Activated gamma-delta T cell treated with anti-CD3 and anti-CD28 coated beads, Interleukin-2, amount 50 U/mL, for 16 hours (primary cell): ENCODE results near the gene KANSL1.

Experiments
- DNase-seq: peaks from one replicate; pipeline ENCODE4 v3.0.0-alpha.2; 2020; ENCODE audit warnings: low read depth

KANSL1 gene

GRCh38 chr17:46166692-46167249 is 26.5 kb downstream of the KANSL1 start:
- DNase-seq = no peak

DNA sequence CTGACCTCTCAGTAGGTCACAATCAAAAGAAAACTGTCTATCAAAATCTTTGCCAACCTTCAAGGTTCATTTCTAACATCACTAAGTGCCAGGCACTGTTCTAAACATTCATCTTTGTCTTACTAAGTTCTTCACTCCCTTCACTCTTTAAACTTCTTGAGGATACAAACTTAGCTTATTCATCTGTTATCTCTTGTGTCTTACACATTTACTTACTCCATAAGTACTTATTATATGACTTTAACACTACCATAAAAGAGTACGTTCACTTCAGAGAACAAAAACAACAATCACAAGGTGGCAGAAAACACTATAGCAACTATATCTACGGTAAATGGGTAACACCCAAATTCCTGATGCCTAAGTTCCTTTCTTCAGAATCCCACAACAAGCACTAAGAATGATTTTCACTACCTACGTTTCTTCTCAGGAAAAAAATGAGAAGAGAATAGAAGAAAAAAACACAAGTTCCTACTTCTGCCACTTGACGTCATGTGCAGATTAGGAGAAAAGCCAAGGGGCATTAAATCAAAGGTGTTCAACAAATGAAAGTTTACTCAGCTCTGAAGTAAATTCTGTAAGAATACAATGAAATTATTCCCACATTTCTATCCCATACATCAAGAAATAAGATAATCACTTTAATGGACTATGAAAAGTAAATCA is 29.2 kb downstream of the KANSL1 start:
- no peak for DNase-seq

DNA sequence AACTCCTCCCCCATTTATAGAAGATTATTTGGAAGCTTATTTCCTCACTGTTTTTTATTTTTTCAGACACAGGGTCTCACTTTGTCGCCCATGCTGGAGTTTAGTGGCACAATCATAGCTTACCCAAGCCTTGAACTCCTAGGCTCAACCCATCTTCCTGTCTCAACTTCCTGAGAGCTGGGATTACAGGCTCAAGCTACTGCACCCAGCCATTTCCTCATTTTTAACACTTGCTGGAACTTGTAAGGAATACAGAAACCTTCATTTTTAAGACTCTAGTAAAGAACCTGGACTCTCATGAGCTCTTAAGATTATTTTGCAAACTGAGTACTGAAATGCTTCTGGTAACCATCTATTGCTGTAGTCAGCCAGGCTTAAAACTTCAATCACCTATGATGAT is 29.9 kb downstream of the KANSL1 start:
- no peak for DNase-seq

DNA sequence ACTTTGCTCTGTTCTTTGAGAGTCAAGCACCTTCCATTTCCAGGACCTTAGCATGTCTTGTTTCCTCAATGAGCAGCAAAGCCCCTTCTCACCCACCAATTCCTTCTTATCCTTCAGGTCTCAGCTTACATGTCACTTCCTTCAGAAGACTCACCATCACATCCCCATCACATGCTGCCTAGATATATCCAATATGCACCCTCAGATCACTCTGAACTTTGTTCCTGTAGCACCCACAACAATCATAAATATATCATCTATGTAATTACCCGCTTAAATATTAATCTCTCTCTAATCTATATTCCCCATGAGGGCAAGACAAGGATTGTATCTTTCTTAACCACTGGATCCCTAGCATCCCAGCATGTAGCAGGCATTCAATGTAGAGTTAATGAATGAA is 30.4 kb downstream of the KANSL1 start:
- no peak for DNase-seq

DNA sequence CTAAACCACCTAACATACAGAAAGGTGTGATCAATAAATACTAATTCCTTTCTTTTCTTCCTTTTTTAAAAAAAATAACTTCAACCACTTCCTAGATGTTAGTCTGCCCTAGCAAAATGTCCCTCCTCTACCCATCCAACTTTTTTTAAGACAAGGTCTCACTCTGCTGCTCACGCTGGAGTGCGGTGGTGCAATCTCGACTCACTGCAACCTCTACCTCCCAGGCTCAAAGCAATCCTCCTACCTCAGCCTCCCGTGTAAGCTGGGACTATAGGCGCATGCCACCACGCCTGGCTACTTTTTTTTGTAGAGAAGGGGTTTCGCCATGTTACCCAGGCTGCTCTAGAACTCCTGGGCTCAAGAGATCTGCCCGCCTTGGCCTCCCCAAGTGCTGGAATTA is 33.1 kb downstream of the KANSL1 start:
- DNase-seq = no peak

- DNase-seq = no peak
Observed at GRCh38 chr17:46159686-46160085, 33.5 kb downstream of the KANSL1 start.

DNA sequence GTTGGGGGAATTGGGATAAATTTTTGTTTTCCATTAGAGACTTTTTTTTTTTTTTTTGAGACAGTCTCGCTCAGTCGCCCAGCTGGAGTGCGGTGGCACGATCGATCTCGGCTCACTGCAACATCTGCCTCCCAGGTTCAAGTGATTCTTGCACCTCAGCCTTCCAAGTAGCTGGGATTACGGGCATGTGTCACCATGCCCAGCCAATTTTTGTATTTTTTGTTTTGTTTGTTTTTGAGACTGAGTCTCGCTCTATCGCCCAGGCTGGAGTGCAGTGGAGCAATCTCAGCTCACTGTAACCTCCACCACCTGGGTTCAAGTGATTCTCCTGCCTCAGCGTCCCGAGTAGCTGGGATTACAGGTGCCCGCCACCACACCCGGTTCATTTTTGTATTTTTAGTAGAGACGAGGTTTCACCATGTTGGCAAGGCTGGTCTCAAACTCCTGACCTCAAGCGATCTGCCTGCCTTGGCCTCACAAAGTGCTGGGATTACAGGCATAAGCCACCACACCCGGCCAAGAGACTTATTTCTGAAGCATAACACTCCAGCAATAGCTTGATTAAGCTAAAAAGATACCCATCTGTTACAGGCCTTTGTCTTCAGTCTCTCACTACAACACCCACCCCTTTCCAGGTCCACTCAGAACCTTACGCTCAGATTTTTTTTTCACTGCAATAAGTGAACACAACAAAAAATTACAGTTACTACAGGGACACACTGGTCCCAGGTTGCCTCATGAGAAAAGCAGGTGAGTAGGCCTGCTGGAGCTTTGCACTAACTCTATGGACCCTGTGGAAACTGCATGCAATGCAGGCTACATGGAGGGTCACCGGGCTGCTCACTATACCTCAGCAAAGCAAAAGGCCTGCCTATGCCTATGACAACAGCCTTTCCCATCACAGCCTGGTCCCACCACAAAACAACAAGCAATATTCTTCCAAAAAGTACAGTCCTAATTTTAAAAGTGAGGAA is 34.6 kb downstream of the KANSL1 start:
- no peak for DNase-seq

- DNase-seq = no peak
Observed at GRCh38 chr17:46157443-46158062, 35.7 kb downstream of the KANSL1 start.

DNA sequence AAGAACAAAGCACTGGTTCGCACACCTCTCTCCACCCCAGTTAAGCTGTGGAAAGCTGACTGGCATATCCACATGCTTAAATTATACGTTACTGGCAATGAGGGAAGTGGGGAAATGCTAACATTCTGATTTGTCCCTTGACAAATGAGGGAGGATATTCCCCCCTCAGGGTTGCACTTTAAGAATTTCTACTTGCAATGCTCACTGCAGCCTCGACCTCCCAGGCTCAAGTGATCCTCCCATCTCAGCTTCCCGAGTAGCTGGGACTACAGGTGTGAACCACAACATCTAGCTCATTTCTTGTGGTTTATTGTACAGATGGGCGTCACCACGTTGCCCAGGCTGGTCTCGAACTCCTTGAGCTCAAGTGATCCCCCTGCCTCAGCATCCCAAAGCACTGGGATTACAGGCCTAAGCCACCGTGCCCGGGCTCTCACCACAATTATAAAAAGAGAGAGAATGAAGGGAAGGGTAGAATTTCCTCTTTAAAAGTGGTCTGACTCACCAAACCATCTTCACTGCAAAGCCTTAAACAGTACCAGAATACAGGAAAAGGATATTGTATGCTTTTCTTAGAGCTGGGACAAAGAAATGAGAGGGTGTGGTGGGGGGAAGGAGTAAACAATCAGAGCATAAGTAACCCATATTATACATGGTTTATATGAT is 38.9 kb downstream of the KANSL1 start:
- no peak for DNase-seq

- no peak for DNase-seq
Observed at GRCh38 chr17:46152423-46152822, 40.8 kb downstream of the KANSL1 start.

DNA sequence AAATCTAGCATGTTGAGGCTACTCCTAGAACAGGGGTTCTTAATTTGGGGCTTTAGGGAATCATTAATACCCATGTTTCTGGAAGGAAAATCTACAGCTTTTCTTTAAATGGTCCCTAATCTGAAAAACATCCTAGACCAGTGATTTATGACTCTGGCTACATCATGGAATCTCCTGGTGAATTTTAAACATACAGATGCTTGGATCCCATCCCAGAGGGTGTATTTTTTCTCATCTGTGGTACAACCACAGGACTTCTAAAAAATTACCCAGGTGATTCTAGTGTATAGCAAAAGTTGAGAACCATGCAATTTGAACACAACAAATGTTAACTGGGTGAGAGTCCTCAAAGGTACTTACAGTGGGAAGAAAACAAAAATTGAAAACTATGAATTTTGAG is 41.5 kb downstream of the KANSL1 start:
- DNase-seq = no peak

DNA sequence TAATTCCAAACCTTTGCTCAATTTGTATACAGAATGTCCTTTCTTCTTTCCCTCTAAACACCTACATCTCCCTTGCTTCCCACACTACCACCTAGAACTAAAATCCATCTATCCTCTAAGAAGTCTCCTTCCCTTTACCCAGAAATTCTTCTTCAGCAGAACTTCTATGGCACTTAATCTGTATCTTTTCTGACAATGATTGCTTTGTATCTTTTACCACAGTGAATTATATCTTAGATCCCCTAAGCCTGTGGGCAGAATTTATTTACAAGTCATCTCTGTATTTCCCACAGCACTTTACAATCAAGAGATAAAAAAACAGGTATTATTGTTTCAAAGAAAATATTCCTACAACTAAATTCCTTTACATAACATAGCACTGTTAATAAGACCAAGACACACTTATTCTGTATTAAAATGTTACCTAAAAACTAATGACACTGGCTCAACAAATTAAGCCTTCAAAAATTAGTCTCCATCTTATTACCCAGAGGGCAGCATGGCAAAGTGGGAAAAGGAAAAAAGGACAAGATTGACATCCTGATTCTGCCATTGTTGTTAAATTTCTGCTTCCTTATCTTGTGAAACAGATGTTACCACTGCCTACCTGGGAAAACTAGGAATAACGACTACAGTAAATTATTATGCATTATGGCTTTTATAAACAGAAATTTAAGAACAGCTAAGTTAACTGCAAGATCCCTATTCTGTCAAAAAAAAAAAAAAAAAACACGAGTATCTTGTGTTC is 42.8 kb downstream of the KANSL1 start:
- DNase-seq = no peak

- DNase-seq = no peak
Observed at GRCh38 chr17:46148247-46148646, 45.0 kb downstream of the KANSL1 start.

DNA sequence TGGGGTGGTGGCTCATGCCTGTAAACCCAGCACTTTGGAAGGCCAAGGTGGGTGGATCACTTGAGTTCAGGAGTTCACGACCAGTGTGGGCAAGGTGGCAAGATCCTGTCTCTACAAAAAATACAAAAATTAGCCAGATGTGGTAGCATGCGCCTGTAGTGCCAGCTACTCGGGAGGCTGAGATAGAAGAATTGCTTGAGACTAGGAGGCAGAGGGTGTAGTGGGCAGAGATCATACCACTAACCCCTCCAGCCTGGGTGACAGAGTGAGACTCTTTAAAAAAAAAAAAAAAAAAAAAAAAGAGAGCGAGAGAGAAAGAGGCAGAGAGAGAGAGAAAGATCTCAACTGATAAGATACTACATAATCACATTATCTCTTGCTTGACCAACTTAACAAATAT is 45.9 kb downstream of the KANSL1 start:
- DNase-seq = no peak

DNA sequence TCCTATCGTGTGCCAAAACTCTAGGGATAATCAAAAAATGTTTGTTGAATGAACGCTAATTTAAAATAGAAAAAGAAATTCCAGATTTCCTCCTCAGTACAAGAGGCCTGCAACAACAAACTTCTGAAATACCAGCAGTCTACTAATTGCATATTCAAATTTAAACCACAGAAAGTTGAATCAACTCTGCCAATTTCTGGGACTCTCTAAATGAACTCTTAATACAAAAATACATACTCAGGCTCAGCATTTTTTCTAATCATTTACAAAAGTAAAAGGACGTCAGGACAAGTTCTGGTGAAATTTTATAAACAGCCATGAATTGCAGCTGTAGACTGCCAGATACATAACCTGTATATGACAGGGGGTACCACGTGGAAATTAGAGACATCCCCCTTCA is 49.0 kb downstream of the KANSL1 start:
- no peak for DNase-seq

DNA sequence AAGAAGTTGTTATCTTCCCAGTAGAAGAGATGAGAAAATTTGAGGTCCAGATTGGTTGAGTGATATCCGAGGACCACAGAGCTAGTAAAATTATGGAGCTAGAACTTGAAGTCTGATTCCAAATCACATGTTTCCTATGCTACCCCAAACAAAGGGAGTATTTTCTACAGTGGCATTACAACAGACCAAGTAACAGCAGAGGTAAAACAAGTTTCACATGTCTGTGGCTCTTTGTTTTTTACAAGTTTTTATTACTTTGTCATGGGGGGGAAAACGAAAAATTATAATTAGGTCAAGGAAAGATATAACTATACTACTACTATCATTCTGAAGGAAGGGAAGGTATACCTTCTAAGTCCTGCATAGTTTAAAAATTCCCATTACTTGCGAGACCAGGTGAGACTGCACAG is 49.4 kb downstream of the KANSL1 start:
- no peak for DNase-seq

GRCh38 chr17:46141645-46142044 is 51.6 kb downstream of the KANSL1 start:
- DNase-seq = no peak

GRCh38 chr17:46140645-46141197 is 52.5 kb downstream of the KANSL1 start:
- DNase-seq = no peak

DNA sequence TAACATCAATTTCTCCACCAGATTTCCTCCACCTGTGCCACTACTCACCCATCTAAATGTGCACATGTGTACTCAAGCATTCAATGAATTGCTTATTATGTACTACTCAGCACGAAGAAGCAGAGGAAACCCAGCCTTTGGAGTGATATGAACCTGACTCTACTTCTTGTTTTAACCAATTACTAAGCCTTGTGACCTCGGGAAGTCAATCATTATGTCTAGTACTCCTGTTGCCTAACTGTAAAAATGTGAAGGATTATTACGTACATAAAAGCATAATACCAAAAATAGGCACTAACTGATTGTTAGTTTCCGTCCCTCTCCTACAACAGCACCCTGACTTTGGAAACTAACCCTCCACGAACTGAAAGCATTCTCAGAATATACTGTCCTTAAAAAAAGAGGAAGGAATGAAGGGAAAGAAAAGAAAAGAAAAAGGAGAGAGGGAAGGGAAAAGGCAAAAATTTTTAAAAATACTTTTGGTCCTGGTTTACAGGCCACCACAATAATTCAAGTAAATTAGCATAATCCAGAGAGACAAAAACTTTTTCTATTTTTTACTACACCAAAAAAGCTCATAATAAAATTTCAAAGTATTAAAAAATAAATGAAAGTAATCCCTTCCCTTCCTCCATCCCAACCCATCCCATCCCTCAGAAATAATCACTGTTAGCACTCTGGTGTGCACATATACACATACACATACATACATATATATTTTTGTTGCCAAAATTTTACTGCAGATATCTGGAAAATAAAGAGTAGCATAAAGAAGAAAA is 53.6 kb downstream of the KANSL1 start:
- no peak for DNase-seq

GRCh38 chr17:46138473-46138872 is 54.8 kb downstream of the KANSL1 start:
- DNase-seq = no peak
